Measurements from ENCODE around the gene GLB1L2.

GRCh38 chr11:134313821-134314607, 17.8 kb upstream of the GLB1L2 start:
- no peak for TF ChIP-seq CTCF (IDR thresholded peaks at IDR 0.05)
- no peak for TF ChIP-seq POLR2A (IDR thresholded peaks at IDR 0.05)

All from testis (tissue), 2 donors.